RWPE1 (cell line): Measurements from ENCODE around the gene APBA3.

Experiments used
- CTCF ChIA-PET: fragments of 350-600 bp; sonication (Branson Sonifier 250); formaldehyde crosslinking; extraction: SDS; loops from one replicate; lab custom pipeline; 2021; lab: Yijun Ruan, JAX
- POLR2A ChIA-PET: fragments of 400-600 bp; formaldehyde crosslinking; extraction: SDS; loops from one replicate; lab custom pipeline; 2020; ENCODE audit warnings: antibody characterized with exemption; ENCODE audit not compliant: low non-redundant PET; lab: Yijun Ruan, JAX
- DNase-seq: peaks from one replicate; pipeline ENCODE4 v3.0.0; 2012; ENCODE audit warnings: low spot score
- H3K27ac ChIP-seq: fragments of 450-650 bp; 2 replicates; pipeline ENCODE4 v1.5.1; 2017
- TF ChIP-seq, protein P1 (sequence below): fragments of 450-650 bp; conservative IDR thresholded peaks from 2 replicates; pipeline ENCODE4 v1.5.1; 2017; ENCODE audit warnings: low read depth, mild to moderate bottlenecking

The APBA3 gene

GRCh38 chr19:3740431-3740830 is 21.1 kb downstream of the APBA3 start:
- no peak for DNase-seq
- no peak overlapping the region for H3K27ac ChIP-seq
- POLR2A ChIA-PET = no interaction called here
- CTCF ChIA-PET = no interaction called here
- TF ChIP-seq, protein P1, sequence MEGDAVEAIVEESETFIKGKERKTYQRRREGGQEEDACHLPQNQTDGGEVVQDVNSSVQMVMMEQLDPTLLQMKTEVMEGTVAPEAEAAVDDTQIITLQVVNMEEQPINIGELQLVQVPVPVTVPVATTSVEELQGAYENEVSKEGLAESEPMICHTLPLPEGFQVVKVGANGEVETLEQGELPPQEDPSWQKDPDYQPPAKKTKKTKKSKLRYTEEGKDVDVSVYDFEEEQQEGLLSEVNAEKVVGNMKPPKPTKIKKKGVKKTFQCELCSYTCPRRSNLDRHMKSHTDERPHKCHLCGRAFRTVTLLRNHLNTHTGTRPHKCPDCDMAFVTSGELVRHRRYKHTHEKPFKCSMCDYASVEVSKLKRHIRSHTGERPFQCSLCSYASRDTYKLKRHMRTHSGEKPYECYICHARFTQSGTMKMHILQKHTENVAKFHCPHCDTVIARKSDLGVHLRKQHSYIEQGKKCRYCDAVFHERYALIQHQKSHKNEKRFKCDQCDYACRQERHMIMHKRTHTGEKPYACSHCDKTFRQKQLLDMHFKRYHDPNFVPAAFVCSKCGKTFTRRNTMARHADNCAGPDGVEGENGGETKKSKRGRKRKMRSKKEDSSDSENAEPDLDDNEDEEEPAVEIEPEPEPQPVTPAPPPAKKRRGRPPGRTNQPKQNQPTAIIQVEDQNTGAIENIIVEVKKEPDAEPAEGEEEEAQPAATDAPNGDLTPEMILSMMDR = no peak

- ChIA-PET CTCF (no interaction called here), POLR2A (no interaction called here)
- DNase-seq = no peak
- H3K27ac ChIP-seq = no peak overlapping the region
- TF ChIP-seq, protein P1 = no peak
Measured at GRCh38 chr19:3738477-3739220, 22.8 kb downstream of the APBA3 start.

- ChIA-PET CTCF (no interaction called here), POLR2A (no interaction called here)
- no peak overlapping the region for H3K27ac ChIP-seq
- TF ChIP-seq, protein P1 = no peak
- DNase-seq = no peak
Measured at GRCh38 chr19:3737487-3738205, 23.8 kb downstream of the APBA3 start.

DNA sequence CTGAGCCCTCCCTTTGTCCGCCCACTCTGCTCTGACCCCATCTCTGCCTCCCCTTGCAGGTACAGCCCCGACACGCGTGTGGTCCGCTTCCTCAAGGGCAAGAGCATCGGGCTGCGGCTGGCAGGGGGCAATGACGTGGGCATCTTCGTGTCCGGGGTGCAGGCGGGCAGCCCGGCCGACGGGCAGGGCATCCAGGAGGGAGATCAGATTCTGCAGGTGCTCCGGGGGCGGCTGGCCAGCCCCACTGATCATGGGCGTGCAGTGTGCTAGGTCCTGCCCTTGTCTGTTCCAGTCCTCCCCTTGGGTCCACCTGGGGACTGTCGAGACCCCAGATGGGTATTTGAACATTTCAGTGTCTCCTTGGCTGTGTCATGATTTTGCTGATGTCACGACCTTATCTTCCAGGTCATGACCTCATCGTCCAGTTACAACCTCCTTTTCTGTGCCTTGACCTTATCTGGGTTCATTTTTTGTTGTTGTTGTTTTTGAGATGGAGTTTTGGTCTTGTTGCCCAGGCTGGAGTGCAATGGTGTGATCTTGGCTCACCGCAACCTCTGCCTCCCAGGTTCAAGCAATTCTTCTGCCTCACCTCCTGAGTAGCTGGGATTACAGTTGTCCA is 25.3 kb downstream of the APBA3 start:
- no peak for DNase-seq
- H3K27ac ChIP-seq = no peak overlapping the region
- POLR2A ChIA-PET = no interaction called here
- TF ChIP-seq, protein P1 = no peak
- CTCF ChIA-PET = interaction anchor here (0.6 kb wide), 1 partner anchor 43 kb away, joined by 6 read pairs; no protein-coding TSS in a partner anchor

- ChIA-PET POLR2A (no interaction called here), CTCF (no interaction called here)
- no peak overlapping the region for H3K27ac ChIP-seq
- DNase-seq = no peak
- TF ChIP-seq, protein P1 = no peak
Measured at GRCh38 chr19:3734310-3734600, 27.2 kb downstream of the APBA3 start.

DNA sequence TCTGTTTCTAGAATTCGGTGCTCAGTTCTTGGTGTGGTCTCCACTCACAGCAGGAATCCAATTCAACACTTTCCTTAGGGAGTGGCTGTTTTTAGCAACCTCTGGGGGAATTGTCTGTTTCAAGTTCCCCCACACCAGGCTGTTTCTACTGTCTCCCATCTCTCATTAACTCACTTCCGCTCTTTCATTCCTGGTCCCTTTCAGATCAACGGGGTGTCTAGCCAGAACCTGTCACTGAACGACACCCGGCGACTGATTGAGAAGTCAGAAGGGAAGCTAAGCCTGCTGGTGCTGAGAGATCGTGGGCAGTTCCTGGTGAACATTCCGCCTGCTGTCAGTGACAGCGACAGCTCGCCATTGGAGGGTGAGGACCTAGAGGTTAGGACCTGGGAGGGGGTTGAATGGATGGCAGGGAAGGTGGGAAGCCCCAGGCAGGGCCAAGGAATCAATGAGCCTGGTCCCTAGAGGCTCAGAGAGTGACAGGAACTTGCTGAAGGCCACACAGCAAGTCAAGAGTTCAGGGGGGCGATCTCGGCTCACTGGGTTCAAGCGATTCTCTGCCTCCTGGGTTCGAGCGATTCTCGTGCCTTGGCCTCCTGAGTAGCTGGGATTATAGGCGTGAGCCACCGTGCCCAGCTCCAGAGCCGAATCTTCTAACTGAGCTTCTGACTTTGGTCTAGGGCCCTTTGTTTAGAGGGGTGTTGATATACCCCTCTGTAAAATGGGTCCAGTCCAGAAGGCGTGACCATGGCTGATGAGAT is 27.8 kb downstream of the APBA3 start:
- DNase-seq = no peak
- TF ChIP-seq, protein P1 = no peak
- no peak overlapping the region for H3K27ac ChIP-seq
- ChIA-PET POLR2A (no interaction called here), CTCF (no interaction called here)
